Activated T-cell treated with anti-CD3 and anti-CD28 coated beads, Interleukin-2, amount 50 U/mL, for 48 hours (primary cell): ENCODE results near the gene GNE.
"Not testable (repeated sequence)": the region's sequence is repeated elsewhere in the genome, so short reads cannot be mapped to it uniquely, and the experiment has no call there.

Source experiments
- DNase-seq, 2 experiments: peaks; one replicate each; pipeline ENCODE4 v3.0.0-alpha.2; 2020

Gene GNE

GRCh38 chr9:36204906-36205547 lies 53.2 kb downstream of the GNE start:
- DNase-seq = no peak

- no peak for DNase-seq
These were observed 63.8 kb downstream of the GNE start for GRCh38 chr9:36194326-36195000.

- DNase-seq = no peak
These were observed 65.2 kb downstream of the GNE start for GRCh38 chr9:36193023-36193422.

GRCh38 chr9:36192196-36192595 lies 66.1 kb downstream of the GNE start:
- no peak for DNase-seq

- no peak for DNase-seq
These were observed 66.6 kb downstream of the GNE start for GRCh38 chr9:36191686-36192085.

- DNase-seq = peak; percentile 63 to 64
These were observed 67.0 kb downstream of the GNE start for GRCh38 chr9:36191290-36191645.

GRCh38 chr9:36190388-36191289 lies 67.6 kb downstream of the GNE start, which contains the start of gene CLTA:
CLTA (plus strand) TSS chr9:36190921; CDS start chr9:36191057, 136 bp downstream.
- peak; percentile 94 to 95 for DNase-seq

- DNase-seq = no peak
These were observed 68.3 kb downstream of the GNE start for GRCh38 chr9:36189976-36190375.

GRCh38 chr9:36188212-36188611 lies 70.0 kb downstream of the GNE start:
- DNase-seq = no peak

GRCh38 chr9:36187414-36187813 lies 70.8 kb downstream of the GNE start:
- no peak for DNase-seq

- not testable (repeated sequence) for DNase-seq
These were observed 78.0 kb downstream of the GNE start for GRCh38 chr9:36180243-36180642.

- no peak for DNase-seq
These were observed 80.7 kb downstream of the GNE start for GRCh38 chr9:36177571-36177970.

GRCh38 chr9:36176496-36176895 lies 81.8 kb downstream of the GNE start:
- DNase-seq = not testable (repeated sequence)

GRCh38 chr9:36175209-36175608 lies 83.0 kb downstream of the GNE start:
- DNase-seq = not testable (repeated sequence)

GRCh38 chr9:36174731-36175130 lies 83.5 kb downstream of the GNE start:
- DNase-seq = no peak

GRCh38 chr9:36174271-36174670 lies 84.0 kb downstream of the GNE start:
- DNase-seq = no peak

GRCh38 chr9:36173861-36174260 lies 84.4 kb downstream of the GNE start:
- DNase-seq = no peak

GRCh38 chr9:36170531-36170930 lies 87.7 kb downstream of the GNE start:
- no peak for DNase-seq

- DNase-seq = no peak
These were observed 88.5 kb downstream of the GNE start for GRCh38 chr9:36169708-36170107.

GRCh38 chr9:36169166-36169565 lies 89.1 kb downstream of the GNE start, which contains the start of gene CCIN:
CCIN (plus strand) TSS chr9:36169388; CDS start chr9:36169503, 115 bp downstream.
- DNase-seq = no peak

GRCh38 chr9:36166168-36166927 lies 91.9 kb downstream of the GNE start:
- peak; percentile 91 to 93 for DNase-seq

- no peak for DNase-seq
These were observed 92.5 kb downstream of the GNE start for GRCh38 chr9:36165826-36166167.

GRCh38 chr9:36164989-36165388 lies 93.3 kb downstream of the GNE start:
- no peak for DNase-seq
